PFSK-1 (cell line): ENCODE data around the gene GLRX.

Experiments
- FOXP2 ChIP-seq: optimal IDR thresholded peaks from 2 replicates; pipeline ENCODE3; 2011; ENCODE audit warnings: borderline replicate concordance, control low read depth, inconsistent platforms; ENCODE audit not compliant: insufficient read depth; ENCODE audit errors: extremely low read length, extremely low read depth
- POLR2AphosphoS5 ChIP-seq: IDR thresholded peaks from 2 replicates; pipeline ENCODE4 v1.6.1; 2012; ENCODE audit warnings: low read depth, mild to moderate bottlenecking, control low read depth, low read length, moderate library complexity
- SIN3A ChIP-seq: IDR thresholded peaks from 2 replicates; pipeline ENCODE4 v1.6.1; 2012; ENCODE audit warnings: mild to moderate bottlenecking, low read length, moderate library complexity, borderline replicate concordance; ENCODE audit not compliant: insufficient read depth
- TAF1 ChIP-seq: IDR thresholded peaks from 2 replicates; pipeline ENCODE4 v1.6.1; 2012; ENCODE audit warnings: low read length, control low read depth, borderline replicate concordance; ENCODE audit not compliant: insufficient read depth
- TF ChIP-seq, protein P1 (sequence below), 2 experiments: IDR thresholded peaks; 2 replicates each; pipeline versions ENCODE4 v1.6.1 to v1.8.0; 2011 to 2012; ENCODE audit warnings: low read depth in 2 of 2, low read length in 2 of 2, control low read depth in 1 of 2, inconsistent platforms in 1 of 2, mild to moderate bottlenecking in 1 of 2, moderate library complexity in 1 of 2; ENCODE audit not compliant: insufficient read depth in 1 of 2

DNA sequence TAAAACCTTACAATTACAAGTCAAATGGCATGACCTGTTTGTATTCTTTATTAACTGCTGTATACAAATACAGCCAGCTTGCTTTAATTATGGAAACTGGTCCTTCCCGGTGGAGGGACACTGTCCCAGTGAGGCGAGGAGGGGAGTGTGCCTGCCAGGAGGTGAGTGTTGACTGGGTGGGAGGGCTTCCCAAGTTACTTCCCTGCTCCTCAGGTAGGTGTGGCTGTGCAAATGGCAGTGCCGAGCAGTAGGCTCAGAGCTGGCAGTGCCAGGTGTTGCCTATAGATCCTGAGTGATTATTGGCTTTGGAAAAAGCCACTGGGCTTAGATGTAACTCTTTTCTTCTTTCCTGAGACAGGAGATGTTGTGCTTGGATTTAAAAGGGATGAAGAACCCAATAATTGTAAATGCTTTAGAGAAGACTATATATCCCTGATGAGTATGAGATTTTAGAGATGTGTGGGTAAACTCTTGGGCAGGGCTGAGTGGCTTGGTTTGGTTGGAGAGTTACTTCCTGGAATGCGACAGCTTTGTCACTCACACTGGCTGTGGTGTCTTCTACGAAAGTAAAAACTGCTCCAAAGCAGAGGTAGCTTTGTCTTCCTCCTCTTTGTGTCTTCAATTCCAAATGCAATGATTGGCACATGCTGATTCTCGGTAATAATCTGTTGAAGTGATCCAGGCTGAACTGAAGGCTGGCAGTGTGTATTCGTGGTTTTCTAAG is 43.7 kb downstream of the GLRX start:
- no peak for TF ChIP-seq SIN3A
- no peak for TF ChIP-seq TAF1
- TF ChIP-seq POLR2AphosphoS5: no peak
- TF ChIP-seq, protein P1, sequence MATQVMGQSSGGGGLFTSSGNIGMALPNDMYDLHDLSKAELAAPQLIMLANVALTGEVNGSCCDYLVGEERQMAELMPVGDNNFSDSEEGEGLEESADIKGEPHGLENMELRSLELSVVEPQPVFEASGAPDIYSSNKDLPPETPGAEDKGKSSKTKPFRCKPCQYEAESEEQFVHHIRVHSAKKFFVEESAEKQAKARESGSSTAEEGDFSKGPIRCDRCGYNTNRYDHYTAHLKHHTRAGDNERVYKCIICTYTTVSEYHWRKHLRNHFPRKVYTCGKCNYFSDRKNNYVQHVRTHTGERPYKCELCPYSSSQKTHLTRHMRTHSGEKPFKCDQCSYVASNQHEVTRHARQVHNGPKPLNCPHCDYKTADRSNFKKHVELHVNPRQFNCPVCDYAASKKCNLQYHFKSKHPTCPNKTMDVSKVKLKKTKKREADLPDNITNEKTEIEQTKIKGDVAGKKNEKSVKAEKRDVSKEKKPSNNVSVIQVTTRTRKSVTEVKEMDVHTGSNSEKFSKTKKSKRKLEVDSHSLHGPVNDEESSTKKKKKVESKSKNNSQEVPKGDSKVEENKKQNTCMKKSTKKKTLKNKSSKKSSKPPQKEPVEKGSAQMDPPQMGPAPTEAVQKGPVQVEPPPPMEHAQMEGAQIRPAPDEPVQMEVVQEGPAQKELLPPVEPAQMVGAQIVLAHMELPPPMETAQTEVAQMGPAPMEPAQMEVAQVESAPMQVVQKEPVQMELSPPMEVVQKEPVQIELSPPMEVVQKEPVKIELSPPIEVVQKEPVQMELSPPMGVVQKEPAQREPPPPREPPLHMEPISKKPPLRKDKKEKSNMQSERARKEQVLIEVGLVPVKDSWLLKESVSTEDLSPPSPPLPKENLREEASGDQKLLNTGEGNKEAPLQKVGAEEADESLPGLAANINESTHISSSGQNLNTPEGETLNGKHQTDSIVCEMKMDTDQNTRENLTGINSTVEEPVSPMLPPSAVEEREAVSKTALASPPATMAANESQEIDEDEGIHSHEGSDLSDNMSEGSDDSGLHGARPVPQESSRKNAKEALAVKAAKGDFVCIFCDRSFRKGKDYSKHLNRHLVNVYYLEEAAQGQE (IDR thresholded peaks at IDR 0.05; ENCODE audit: insufficient read depth in 1 of 2, low read depth in 2 of 2, low read length in 2 of 2): no peak
- no peak for TF ChIP-seq FOXP2
